Activated CD8-positive, alpha-beta memory T cell treated with anti-CD3 and anti-CD28 coated beads for 1 hour (primary cell): ENCODE results near the gene MEF2C.

Source experiments
- DNase-seq, 2 donors: peaks; one replicate each; pipeline ENCODE4 v3.0.0-alpha.2; 2020; ENCODE audit warnings: low read depth in 1 of 2; ENCODE audit errors: extremely low read depth in 1 of 2

MEF2C gene

DNA sequence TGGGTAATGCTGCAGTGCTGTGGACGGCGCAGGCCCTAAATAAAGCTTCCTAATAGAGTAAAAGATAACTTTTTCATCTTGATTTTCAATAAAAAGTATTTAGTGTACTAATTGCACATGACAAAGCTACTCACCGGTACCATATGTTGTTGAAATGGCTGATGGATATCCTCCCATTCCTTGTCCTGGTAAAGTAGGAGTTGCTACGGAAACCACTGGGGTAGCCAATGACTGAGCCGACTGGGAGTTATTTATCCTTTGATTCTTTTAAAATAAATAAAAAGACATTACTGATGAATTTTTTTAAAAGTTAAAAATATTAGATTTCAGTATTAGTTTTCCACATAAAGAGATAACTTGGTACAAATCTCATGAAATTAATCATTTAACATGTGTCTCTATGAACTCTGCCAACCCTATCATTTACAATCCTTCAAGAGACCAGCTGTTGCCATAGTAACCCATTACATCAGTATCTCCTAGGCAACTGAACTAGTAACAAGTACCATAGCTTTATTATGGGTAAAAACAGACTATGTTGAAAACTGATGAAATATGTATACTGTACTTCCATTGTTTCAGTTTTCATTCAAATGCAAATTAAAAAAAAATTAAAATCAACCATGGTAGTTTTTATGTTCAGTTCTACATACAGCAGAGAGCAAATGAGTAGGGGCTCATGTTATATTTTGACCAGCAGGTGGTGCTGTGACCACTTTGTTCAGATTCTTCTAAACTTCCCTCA lies 153.7 kb downstream of the MEF2C start:
- peak in 1 of 2 donors; percentile 22 for DNase-seq

- no peak for DNase-seq
Measured at GRCh38 chr5:88727705-88728313, 155.2 kb downstream of the MEF2C start.

DNA sequence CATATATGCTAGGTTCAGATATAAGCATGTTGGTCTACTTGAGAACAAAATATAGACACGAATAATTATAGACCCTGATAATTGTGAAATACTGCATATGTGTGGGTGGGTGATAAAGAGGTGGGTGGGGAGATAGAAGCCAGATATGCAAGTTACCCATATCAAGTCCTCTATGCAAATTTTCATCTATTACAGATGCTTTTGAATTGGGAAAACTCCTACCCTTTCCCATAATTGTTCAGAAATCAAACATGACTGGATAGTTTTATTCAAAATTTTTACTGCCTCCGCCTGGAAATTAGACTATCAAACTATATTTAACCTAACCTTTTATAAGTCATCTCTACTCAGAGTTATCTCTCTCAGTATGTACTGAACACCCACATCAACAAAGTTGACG lies 157.5 kb downstream of the MEF2C start:
- no peak for DNase-seq

DNA sequence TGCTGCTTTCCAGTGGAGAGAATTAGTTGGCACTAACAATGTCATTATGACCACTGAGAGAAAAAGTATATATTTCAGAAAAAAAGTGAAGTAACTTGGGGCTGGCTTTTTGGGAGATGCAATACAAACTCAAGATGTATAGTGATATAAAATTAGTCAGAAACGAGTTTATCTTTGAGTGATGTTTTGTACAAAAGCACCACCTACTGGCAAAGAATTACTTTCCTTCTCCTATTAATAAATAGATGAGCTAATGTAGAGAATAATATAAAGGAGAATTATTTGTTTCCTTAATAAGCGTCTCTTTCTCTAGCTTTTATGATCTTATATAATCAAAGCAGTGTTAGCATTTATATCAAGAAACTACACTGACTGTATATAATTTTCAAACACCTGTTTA lies 158.8 kb downstream of the MEF2C start:
- DNase-seq, result no peak

GRCh38 chr5:88722546-88723073 lies 160.4 kb downstream of the MEF2C start:
- no peak for DNase-seq

DNA sequence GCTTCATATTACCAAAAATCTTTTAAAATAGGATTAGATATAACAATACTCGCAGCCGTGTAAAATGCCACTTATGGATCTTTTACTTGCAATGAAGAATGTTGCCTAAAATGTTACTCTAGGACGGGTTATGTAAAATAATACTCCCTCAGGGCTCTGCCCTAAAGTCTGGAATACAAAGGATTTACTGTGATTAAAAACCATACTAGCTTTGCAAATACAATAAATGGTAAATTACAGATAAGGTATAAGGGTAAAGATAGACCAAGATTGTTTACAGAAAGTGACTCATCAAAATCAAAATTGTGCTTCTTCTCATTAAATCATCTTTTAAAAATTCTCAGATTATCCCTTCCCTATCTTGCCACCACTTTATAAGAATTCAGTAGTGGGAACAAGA lies 163.6 kb downstream of the MEF2C start:
- DNase-seq, result no peak

DNA sequence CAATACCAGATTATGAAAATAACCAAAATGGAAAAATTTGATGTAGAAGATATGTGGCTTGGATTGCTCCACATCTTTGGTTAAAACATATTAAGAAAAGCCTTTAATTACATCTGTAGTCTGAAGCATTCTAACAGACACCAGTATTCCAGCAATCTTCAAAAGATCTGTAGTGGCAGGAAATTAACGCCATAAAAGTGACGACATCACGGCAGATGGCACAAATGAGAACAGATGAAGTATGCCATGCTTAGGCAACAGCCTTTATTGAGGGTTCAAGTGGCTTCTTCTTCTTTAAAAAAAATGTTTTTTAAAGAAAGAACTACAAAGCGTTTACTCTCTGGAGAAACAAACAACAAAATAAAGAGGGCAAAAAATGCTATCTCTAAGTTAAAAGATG lies 164.2 kb downstream of the MEF2C start:
- no peak for DNase-seq

- DNase-seq, result no peak
Measured at GRCh38 chr5:88716101-88716500, 166.9 kb downstream of the MEF2C start.

DNA sequence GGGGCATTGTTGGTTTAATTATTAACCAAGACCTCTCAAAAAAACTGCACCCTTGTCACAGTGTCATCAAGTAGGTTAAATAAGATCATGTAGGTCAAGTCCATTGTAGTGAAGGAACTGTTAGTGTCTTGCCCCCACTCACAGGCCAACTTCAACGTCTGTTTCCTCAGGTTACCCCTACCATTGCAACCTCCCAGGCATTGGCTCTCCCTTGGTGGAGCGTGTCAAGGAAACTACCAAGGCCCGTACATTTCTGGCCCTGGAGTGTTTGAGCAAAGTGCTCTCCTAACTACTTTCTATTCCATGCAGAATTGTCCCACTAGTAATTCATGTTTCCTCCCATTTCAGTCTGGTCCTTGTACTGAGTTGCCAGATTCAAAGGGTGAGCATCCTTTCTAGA lies 167.5 kb downstream of the MEF2C start:
- no peak for DNase-seq

DNA sequence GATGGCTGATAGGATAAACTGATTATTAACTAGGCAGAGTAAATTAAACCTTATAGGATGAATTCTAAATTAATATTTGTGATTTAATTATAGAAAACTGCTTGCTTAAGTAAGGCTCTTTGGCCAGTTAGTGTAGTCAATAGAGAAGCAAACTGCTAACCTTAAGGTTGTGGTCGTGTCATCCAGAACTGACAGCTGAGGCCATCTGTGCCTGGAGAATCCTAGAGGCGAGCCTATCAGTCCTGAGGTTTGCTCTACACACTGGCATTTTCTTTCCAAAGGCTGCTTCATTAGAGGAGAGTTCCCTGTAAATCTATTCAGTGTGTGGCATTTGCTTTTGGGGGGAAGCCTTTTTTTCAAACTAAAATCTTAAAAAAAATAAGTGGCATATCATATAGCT lies 169.2 kb downstream of the MEF2C start:
- no peak for DNase-seq

DNA sequence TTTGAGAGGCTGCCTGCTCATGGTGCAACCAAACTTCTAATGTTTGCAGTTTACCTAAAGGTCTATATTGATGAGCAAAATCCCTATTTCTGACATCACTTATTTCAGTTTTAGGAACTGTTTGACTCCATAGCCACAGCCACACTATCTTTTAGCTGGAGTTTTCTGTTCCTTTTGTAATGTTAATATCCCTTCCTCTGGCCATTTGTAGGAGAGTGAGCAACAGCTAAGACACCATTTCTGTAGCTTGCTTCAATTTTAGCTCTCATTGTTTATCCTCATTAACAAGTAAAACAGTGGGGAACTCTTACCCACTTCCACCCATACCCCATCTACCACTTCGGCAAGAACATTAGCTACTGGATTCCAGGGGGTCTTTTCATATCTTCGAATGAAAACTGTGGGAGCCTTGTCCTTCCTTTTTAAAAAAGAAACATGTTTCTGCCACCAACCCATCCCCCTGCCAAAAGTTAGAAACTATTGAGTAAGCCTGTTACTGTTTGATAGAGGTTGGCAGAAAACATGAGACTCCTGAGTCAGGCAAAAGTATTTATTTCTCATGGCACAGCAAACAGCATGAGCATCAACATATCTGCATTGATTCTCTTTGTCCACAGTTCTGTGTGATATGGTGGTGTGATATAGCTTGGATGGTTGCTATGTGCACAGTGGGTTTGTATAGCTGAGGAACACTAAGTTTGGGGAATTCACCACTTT lies 174.1 kb downstream of the MEF2C start:
- no peak for DNase-seq

- DNase-seq, result no peak
Measured at GRCh38 chr5:88708021-88708420, 175.0 kb downstream of the MEF2C start.

DNA sequence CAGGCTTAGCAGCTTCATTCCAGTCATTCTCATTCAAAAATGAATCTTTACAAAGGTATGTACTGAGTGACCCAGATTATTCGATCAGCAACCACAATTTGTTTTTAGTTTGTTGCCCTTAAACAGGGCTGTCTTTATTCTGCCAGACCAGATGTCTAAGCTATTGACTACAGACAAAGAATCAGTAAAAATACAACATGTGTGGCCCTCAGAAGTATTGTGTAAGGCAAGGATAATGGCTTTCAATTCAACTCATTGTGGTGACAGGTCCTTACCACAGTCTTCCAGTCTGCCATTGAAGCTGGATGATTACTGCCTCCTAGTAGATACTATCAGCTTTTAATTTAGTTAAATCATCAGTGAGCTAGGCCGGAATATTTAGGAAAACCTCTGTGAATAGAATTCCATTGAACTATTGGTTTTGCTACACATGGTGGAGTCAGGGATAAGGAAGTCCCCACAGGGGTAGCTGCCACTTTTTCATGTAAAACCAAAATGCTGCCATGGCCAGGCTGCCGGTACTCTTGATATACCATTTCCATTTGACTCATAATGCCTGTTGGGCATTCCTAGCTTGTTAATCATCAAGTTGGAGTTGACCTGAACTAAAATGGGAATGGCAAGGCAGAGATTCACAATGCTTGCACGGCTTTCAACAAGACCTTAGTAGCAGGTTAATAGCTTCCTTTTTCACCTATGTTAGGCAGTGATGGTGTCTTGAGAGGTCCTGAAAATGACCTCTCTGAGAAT lies 175.6 kb downstream of the MEF2C start:
- no peak for DNase-seq

DNA sequence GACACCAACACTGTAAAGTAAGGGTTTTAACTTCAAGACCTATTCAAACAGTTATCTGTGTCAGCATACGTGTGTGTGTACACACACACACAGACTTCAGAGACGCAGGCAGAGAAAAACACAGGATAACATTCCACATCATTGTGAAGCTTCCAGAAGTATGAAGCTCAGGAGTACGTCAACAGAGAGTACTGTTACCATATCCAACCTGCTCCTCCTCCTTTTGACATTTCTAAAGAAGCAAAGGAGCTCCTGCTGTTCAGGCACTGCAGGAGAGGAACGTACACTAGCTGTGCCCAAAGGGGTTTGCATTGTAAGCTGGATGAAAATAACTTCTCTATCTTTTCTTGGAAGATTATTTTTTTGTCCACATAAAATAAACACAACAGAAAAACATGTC lies 180.7 kb downstream of the MEF2C start:
- DNase-seq, result no peak

DNA sequence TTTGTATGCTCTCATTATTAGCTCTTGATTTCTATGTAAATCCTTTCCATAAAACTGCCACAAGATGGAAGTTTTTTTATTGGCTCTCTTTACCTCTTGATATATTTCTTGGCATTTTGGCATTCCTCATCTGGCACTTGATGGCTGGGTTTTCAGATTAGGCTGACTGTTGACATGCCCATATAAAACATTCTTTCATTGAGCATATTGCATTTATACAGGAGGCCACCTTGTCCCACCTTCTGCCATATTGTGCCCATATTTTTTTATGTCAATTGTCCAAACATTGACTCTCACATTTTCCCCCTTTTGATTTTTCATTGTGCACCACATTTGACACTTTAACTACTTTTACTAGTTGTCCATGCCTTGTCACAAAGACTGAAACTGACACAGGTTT lies 182.9 kb downstream of the MEF2C start:
- no peak for DNase-seq

- no peak for DNase-seq
Measured at GRCh38 chr5:88698290-88698689, 184.7 kb downstream of the MEF2C start.

- DNase-seq, result no peak
Measured at GRCh38 chr5:88696466-88696865, 186.5 kb downstream of the MEF2C start.

DNA sequence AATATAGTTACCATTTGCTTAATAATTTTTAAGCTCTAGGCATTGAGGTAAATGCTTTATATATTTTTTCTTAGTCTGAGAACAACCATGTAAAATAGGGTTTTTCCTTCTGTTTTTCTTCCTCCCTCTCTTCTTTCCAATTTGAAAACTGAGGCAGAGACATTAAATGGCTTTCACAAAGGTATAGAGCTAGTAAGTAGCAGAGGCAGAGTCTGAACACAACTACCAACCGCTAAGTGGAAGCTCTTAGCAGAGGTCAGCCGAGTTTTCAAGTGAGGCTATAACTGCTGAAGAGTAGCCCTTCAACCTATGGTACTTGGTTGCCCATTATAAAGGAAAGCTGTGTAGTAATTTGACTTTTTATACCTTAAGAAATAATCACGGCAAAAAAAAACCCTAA lies 187.1 kb downstream of the MEF2C start:
- no peak for DNase-seq

GRCh38 chr5:88695232-88695631 lies 187.8 kb downstream of the MEF2C start:
- no peak for DNase-seq

GRCh38 chr5:88694023-88694679 lies 188.8 kb downstream of the MEF2C start:
- DNase-seq, result no peak
